GM23248 (cell line): ENCODE measurements around the gene DNAH9. TPM values are rescaled to one million over a fixed set of nuclear protein-coding genes. Genes with fewer than 3 reads are reported as not detected.
A peak's percentile ranks its signal among the peaks of the same experiment; 100 is the strongest.
"Not testable (repeated sequence)": the region's sequence is repeated elsewhere in the genome, so short reads cannot be mapped to it uniquely, and the experiment has no call there.

Experiments
- DNase-seq: peaks from one replicate; pipeline ENCODE4 v3.0.0-alpha.2; 2015
- H2AFZ ChIP-seq: fragments of 200-600 bp; sonication (generic); 2 replicates; pipeline ENCODE4 v1.6.1; 2016; ENCODE audit warnings: antibody characterized with exemption
- H3F3A ChIP-seq: fragments of 200-600 bp; sonication (generic); 2 replicates; pipeline ENCODE4 v1.6.1; 2016; ENCODE audit warnings: mild to moderate bottlenecking, antibody characterized with exemption, mixed run types; ENCODE audit not compliant: insufficient read depth
- H3K27ac ChIP-seq: fragments of 200-600 bp; sonication (generic); 2 replicates; pipeline ENCODE4 v1.5.1; 2016; ENCODE audit warnings: mild to moderate bottlenecking
- H3K27me3 ChIP-seq: fragments of 200-600 bp; sonication (generic); replicated peaks from 2 replicates; pipeline ENCODE4 v1.6.1; 2016; ENCODE audit warnings: mild to moderate bottlenecking; ENCODE audit not compliant: insufficient read depth
- H3K36me3 ChIP-seq: fragments of 200-600 bp; sonication (generic); 2 replicates; pipeline ENCODE4 v1.6.1; 2016; ENCODE audit warnings: low read depth, mild to moderate bottlenecking
- H3K4me1 ChIP-seq: fragments of 200-600 bp; sonication (generic); 2 replicates; pipeline ENCODE4 v1.6.1; 2016; ENCODE audit warnings: mild to moderate bottlenecking; ENCODE audit not compliant: insufficient read depth
- H3K4me2 ChIP-seq: fragments of 200-600 bp; sonication (generic); one replicate; pipeline ENCODE4 v1.6.1; 2016; ENCODE audit warnings: mild to moderate bottlenecking; ENCODE audit not compliant: unreplicated experiment
- H3K4me3 ChIP-seq: fragments of 200-600 bp; sonication (generic); 2 replicates; pipeline ENCODE4 v1.5.1; 2016; ENCODE audit warnings: mild to moderate bottlenecking
- H3K79me2 ChIP-seq: fragments of 200-600 bp; sonication (generic); 2 replicates; pipeline ENCODE4 v1.6.1; 2016; ENCODE audit warnings: mild to moderate bottlenecking; ENCODE audit not compliant: insufficient read depth
- H3K9ac ChIP-seq: fragments of 200-600 bp; sonication (generic); 2 replicates; pipeline ENCODE4 v1.6.1; 2016; ENCODE audit warnings: mild to moderate bottlenecking
- H3K9me2 ChIP-seq: fragments of 200-600 bp; sonication (generic); 2 replicates; pipeline ENCODE4 v1.6.1; 2016; ENCODE audit warnings: mixed run types, mild to moderate bottlenecking, moderate library complexity; ENCODE audit not compliant: insufficient read depth
- H3K9me3 ChIP-seq: fragments of 200-600 bp; sonication (generic); one replicate; pipeline ENCODE4 v1.6.1; 2017; ENCODE audit warnings: low read depth
- H4K20me1 ChIP-seq: fragments of 200-600 bp; sonication (generic); 2 replicates; pipeline ENCODE4 v1.6.0; 2016; ENCODE audit not compliant: insufficient read depth
- EZH2 ChIP-seq: fragments of 200-600 bp; sonication (generic); IDR thresholded peaks from 2 replicates; pipeline ENCODE4 v1.6.1; 2018; ENCODE audit warnings: antibody characterized with exemption, mild to moderate bottlenecking; ENCODE audit not compliant: insufficient read depth, poor library complexity, severe bottlenecking
- EZH2phosphoT487 ChIP-seq: fragments of 200-600 bp; sonication (generic); IDR thresholded peaks from 2 replicates; pipeline ENCODE4 v1.6.1; 2018; ENCODE audit warnings: antibody characterized with exemption, moderate library complexity, mild to moderate bottlenecking, low read depth; ENCODE audit not compliant: insufficient read depth
- whole genome bisulfite sequencing, 2 experiments: methylation state at CpG; one replicate each; pipeline ENCODE4 v1.1.6; 2015 to 2017; ENCODE audit warnings: low lambda C conversion rate in 2 of 2, low coverage in 1 of 2; ENCODE audit errors: missing lambda C conversion rate in 2 of 2; 5-methylcytosine and 5-hydroxymethylcytosine counted together
- in situ Hi-C: fragments of 300-500 bp; cut with MboI; formaldehyde crosslinking; loops from 2 replicates; pipeline ENCODE4 v1.15.0; 2020
- polyA plus RNA-seq: library from polyadenylated mRNA; unstranded; fragments of >200 nt; fragmentation: Nextera tagmentation; extraction: Ambion mirVana; gene quantifications from 2 replicates; pipeline ENCODE4 v1.2.1, GENCODE V29; 2016
- total RNA-seq: library from RNA; depleted of rRNA; stranded (reverse); fragments of >200 nt; shearing (Covaris generic); gene quantifications from 2 replicates; pipeline ENCODE4 v1.2.3, GENCODE V29; 2014

Gene DNAH9
- total and polyA plus RNA-seq, 2 experiments from 2014 or later, result not detected

GRCh38 chr17:11932337-11932898 lies 334.1 kb downstream of the DNAH9 start:
- Histone ChIP-seq H2AFZ (no peak overlapping the region), H3K9me2 (no peaks in the 10 kb centered on the region), H3K79me2 (no peaks in the 10 kb centered on the region), H3K4me3 (no peak overlapping the region), H3K4me2 (no peak overlapping the region), H4K20me1 (no peaks in the 10 kb centered on the region), H3K27me3 (no peaks in the 10 kb centered on the region), H3F3A (no peaks in the 10 kb centered on the region), H3K4me1 (no peaks in the 10 kb centered on the region), H3K9ac (no peak overlapping the region), H3K9me3 (no peaks in the 10 kb centered on the region), H3K36me3 (no peaks in the 10 kb centered on the region), H3K27ac (no peak overlapping the region)
- TF ChIP-seq EZH2phosphoT487 (no peak), EZH2 (no peak)
- DNase-seq, result no peak
- in situ Hi-C loops, result no loop called here
- 55 to 70% methylated on average over 10 of the region's 10 CpGs for WGBS, 2 experiments

GRCh38 chr17:11935734-11936406 lies 337.6 kb downstream of the DNAH9 start:
- Histone ChIP-seq H3K27me3 (no peaks in the 10 kb centered on the region), H3K4me2 (no peak overlapping the region), H3K9me3 (no peaks in the 10 kb centered on the region), H3K9me2 (no peaks in the 10 kb centered on the region), H2AFZ (no peak overlapping the region), H3K4me3 (no peak overlapping the region), H3K36me3 (no peaks in the 10 kb centered on the region), H3K4me1 (no peaks in the 10 kb centered on the region), H3K79me2 (no peaks in the 10 kb centered on the region), H3F3A (no peaks in the 10 kb centered on the region), H3K9ac (no peak overlapping the region), H4K20me1 (no peaks in the 10 kb centered on the region), H3K27ac (no peak overlapping the region)
- 30 to 36% methylated on average over 14 of the region's 14 CpGs for WGBS, 2 experiments
- peak; percentile 40 for DNase-seq
- in situ Hi-C loops, result no loop called here
- no peak for TF ChIP-seq EZH2
- TF ChIP-seq EZH2phosphoT487, result no peak

GRCh38 chr17:11940904-11941303 lies 342.6 kb downstream of the DNAH9 start:
- no peak for DNase-seq
- Histone ChIP-seq H3K9me2 (no peaks in the 10 kb centered on the region), H2AFZ (no peak overlapping the region), H4K20me1 (no peaks in the 10 kb centered on the region), H3K27me3 (no peaks in the 10 kb centered on the region), H3K79me2 (no peaks in the 10 kb centered on the region), H3K9me3 (no peaks in the 10 kb centered on the region), H3K4me3 (no peak overlapping the region), H3K4me2 (no peak overlapping the region), H3K4me1 (no peaks in the 10 kb centered on the region), H3K27ac (no peak overlapping the region), H3F3A (no peaks in the 10 kb centered on the region), H3K9ac (no peak overlapping the region), H3K36me3 (no peaks in the 10 kb centered on the region)
- in situ Hi-C loops, result no loop called here
- no peak for TF ChIP-seq EZH2phosphoT487
- no peak for TF ChIP-seq EZH2
- 32 to 36% methylated on average over 2 of the region's 2 CpGs for WGBS, 2 experiments

- in situ Hi-C loops, H3K36me3 ChIP-seq, H3K27me3 ChIP-seq, H3K79me2 ChIP-seq, H4K20me1 ChIP-seq, H3K9me3 ChIP-seq, H3F3A ChIP-seq, H3K4me2 ChIP-seq, H3K4me1 ChIP-seq, H2AFZ ChIP-seq, H3K4me3 ChIP-seq, H3K9me2 ChIP-seq, H3K9ac ChIP-seq, H3K27ac ChIP-seq, DNase-seq: not testable (repeated sequence)
- 66 to 74% methylated on average over 11 of the region's 11 CpGs for WGBS, 2 experiments
Observed at GRCh38 chr17:11943086-11943485, 344.8 kb downstream of the DNAH9 start.
